Neural progenitor cell (in vitro differentiated cells): ENCODE measurements around the gene TTC23L.

ENCODE experiments used
- CTCF ChIP-seq: fragments of 200-600 bp; sonication (generic); IDR thresholded peaks from 2 replicates; pipeline ENCODE4 v1.5.1; 2017; ENCODE audit warnings: antibody characterized with exemption, mild to moderate bottlenecking
- EZH2 ChIP-seq: fragments of 200-600 bp; sonication (generic); IDR thresholded peaks from 2 replicates; pipeline ENCODE4 v1.6.1; 2017; ENCODE audit warnings: antibody characterized with exemption, mild to moderate bottlenecking, moderate library complexity
- EZH2phosphoT487 ChIP-seq: fragments of 200-600 bp; sonication (generic); IDR thresholded peaks from 2 replicates; pipeline ENCODE4 v1.6.1; 2017; ENCODE audit warnings: antibody characterized with exemption

- no peak for TF ChIP-seq EZH2
- no peak for TF ChIP-seq CTCF
- no peak for TF ChIP-seq EZH2phosphoT487
These were observed 25.0 kb downstream of the TTC23L start for GRCh38 chr5:34863946-34864345.
